ENCODE measurements around the gene ENC1.

DNA sequence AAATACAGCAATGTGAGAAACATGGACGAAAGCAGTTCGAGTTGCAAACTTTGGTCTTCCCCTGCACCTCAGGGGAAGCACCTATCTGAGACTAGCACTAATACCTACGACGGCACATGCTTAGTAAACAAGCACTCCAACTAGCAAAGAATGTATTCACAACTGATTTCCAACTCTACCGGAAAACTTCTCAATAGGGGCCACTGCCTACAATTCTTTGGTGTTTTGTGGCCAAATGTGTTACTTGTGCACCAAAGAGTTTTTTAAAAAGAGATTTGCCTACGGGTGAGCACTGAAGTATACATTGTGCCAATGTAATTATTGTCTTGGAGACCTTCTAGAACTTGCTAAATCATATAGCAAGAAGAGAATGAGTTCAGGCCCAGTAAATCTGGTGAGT, 12.2 kb downstream of the ENC1 start:
- TF ChIP-seq POLR2AphosphoS5 (IDR thresholded peaks at IDR 0.05) (no peak), POLR2A (IDR thresholded peaks at IDR 0.05) (no peak), EP300 (IDR thresholded peaks at IDR 0.05) (no peak)
- TF ChIP-seq, protein P1, sequence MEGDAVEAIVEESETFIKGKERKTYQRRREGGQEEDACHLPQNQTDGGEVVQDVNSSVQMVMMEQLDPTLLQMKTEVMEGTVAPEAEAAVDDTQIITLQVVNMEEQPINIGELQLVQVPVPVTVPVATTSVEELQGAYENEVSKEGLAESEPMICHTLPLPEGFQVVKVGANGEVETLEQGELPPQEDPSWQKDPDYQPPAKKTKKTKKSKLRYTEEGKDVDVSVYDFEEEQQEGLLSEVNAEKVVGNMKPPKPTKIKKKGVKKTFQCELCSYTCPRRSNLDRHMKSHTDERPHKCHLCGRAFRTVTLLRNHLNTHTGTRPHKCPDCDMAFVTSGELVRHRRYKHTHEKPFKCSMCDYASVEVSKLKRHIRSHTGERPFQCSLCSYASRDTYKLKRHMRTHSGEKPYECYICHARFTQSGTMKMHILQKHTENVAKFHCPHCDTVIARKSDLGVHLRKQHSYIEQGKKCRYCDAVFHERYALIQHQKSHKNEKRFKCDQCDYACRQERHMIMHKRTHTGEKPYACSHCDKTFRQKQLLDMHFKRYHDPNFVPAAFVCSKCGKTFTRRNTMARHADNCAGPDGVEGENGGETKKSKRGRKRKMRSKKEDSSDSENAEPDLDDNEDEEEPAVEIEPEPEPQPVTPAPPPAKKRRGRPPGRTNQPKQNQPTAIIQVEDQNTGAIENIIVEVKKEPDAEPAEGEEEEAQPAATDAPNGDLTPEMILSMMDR (IDR thresholded peaks at IDR 0.05) = no peak
